GM19463 (cell line): ENCODE results near the gene KRTAP19-3.
"Not testable (repeated sequence)": the region's sequence is repeated elsewhere in the genome, so short reads cannot be mapped to it uniquely, and the experiment has no call there.

Source experiments
- ATAC-seq: cut with Tn5 transposase; IDR thresholded peaks from one replicate; pipeline ENCODE4 v1.9.1; 2021; ENCODE audit warnings: mild to moderate bottlenecking, moderate library complexity; ENCODE audit not compliant: unreplicated experiment

The KRTAP19-3 gene

GRCh38 chr21:30491963-30492428 lies at the start of gene KRTAP19-3:
Gene KRTAP19-3 (minus strand): TSS chr21:30492013. CDS start chr21:30491957, 56 bp downstream.
- no peak for ATAC-seq

- no peak for ATAC-seq
Measured at GRCh38 chr21:30518876-30519275, 27.1 kb upstream of the KRTAP19-3 start.

GRCh38 chr21:30515681-30516080 lies 23.9 kb upstream of the KRTAP19-3 start:
- no peak for ATAC-seq

- not testable (repeated sequence) for ATAC-seq
Measured at GRCh38 chr21:30505621-30506205, 13.9 kb upstream of the KRTAP19-3 start.

GRCh38 chr21:30502041-30502440 lies 10.2 kb upstream of the KRTAP19-3 start, which contains the start of gene KRTAP19-5:
Gene KRTAP19-5 (minus strand): TSS chr21:30502141. CDS start chr21:30502090, 51 bp downstream.
- ATAC-seq, result no peak

GRCh38 chr21:30497065-30497464 lies 5.3 kb upstream of the KRTAP19-3 start, which contains the start of gene KRTAP19-4:
Gene KRTAP19-4 (minus strand): TSS chr21:30497165. CDS start chr21:30497110, 55 bp downstream.
- ATAC-seq, result no peak

- ATAC-seq, result no peak
Measured at GRCh38 chr21:30487336-30487735, 4.5 kb downstream of the KRTAP19-3 start, which contains the start of gene KRTAP19-2. Gene KRTAP19-2 (minus strand): TSS chr21:30487436. CDS start chr21:30487348, 88 bp downstream.

- no peak for ATAC-seq
Measured at GRCh38 chr21:30486180-30486579, 5.6 kb downstream of the KRTAP19-3 start.

GRCh38 chr21:30482130-30482529 lies 9.7 kb downstream of the KRTAP19-3 start:
- ATAC-seq, result no peak

- no peak for ATAC-seq
Measured at GRCh38 chr21:30480145-30480544, 11.7 kb downstream of the KRTAP19-3 start, which contains the start of gene KRTAP19-1. Gene KRTAP19-1 (minus strand): TSS chr21:30480367. CDS start chr21:30480317, 50 bp downstream.

- no peak for ATAC-seq
Measured at GRCh38 chr21:30479259-30479658, 12.6 kb downstream of the KRTAP19-3 start.

GRCh38 chr21:30478004-30478403 lies 13.8 kb downstream of the KRTAP19-3 start:
- no peak for ATAC-seq

- ATAC-seq, result no peak
Measured at GRCh38 chr21:30468900-30469714, 22.7 kb downstream of the KRTAP19-3 start.

GRCh38 chr21:30463713-30464112 lies 28.1 kb downstream of the KRTAP19-3 start:
- no peak for ATAC-seq

GRCh38 chr21:30448514-30448913 lies 43.3 kb downstream of the KRTAP19-3 start:
- no peak for ATAC-seq

- no peak for ATAC-seq
Measured at GRCh38 chr21:30447056-30447455, 44.8 kb downstream of the KRTAP19-3 start.

- no peak for ATAC-seq
Measured at GRCh38 chr21:30444204-30444603, 47.6 kb downstream of the KRTAP19-3 start.

GRCh38 chr21:30443226-30443625 lies 48.6 kb downstream of the KRTAP19-3 start:
- ATAC-seq, result no peak
